ENCODE measurements around the gene GSTM2.

DNA sequence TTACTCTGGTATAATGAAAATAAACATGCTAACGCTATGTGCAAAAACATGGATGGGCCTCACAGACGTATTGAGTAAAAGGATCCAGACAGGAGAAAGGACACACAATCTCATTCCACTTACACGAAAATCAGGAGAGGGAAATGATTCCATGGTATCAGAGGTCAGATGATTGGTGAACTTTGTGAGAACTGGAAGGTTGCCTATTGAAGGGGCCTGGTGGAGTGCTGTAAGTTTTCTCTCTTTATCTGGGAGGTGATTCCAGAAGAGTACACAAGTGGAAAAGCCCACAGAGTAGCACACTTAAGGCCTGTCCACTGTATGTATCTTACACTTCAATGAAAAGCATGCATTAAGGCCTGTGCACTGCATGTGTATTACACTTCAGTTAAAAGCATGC is 9.6 kb downstream of the GSTM2 start:
- TF ChIP-seq, protein P1, sequence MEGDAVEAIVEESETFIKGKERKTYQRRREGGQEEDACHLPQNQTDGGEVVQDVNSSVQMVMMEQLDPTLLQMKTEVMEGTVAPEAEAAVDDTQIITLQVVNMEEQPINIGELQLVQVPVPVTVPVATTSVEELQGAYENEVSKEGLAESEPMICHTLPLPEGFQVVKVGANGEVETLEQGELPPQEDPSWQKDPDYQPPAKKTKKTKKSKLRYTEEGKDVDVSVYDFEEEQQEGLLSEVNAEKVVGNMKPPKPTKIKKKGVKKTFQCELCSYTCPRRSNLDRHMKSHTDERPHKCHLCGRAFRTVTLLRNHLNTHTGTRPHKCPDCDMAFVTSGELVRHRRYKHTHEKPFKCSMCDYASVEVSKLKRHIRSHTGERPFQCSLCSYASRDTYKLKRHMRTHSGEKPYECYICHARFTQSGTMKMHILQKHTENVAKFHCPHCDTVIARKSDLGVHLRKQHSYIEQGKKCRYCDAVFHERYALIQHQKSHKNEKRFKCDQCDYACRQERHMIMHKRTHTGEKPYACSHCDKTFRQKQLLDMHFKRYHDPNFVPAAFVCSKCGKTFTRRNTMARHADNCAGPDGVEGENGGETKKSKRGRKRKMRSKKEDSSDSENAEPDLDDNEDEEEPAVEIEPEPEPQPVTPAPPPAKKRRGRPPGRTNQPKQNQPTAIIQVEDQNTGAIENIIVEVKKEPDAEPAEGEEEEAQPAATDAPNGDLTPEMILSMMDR (conservative IDR thresholded peaks at IDR 0.05; ENCODE audit: low read length) = no peak
- TF ChIP-seq EZH2phosphoT487 (IDR thresholded peaks at IDR 0.05; ENCODE audit: borderline replicate concordance) = no peak

Data from Loucy (cell line).